HepG2 (cell line): Measurements from ENCODE around the gene DSTN. TPM values are rescaled to one million over a fixed set of nuclear protein-coding genes. Genes with fewer than 3 reads are reported as not detected.

Experiments
- ATAC-seq: fragments of 200-7000 bp; cut with Tn5 transposase; 3 replicates; pipeline ENCODE4 v1.9.1; 2020; ENCODE audit warnings: mild to moderate bottlenecking, moderate library complexity
- BruUV-seq: library from RNA; stranded (reverse); fragments of 400-500 nt; replicated peaks from 2 replicates; lab custom pipeline; 2021; lab: Mats Ljungman, UMichigan
- CTCF ChIA-PET: fragments of 300-600 bp; formaldehyde crosslinking; extraction: SDS; loops from one replicate; lab custom pipeline; 2021; ENCODE audit warnings: low total read pairs, inconsistent platforms, low intra/inter-chr PET ratio; lab: Yijun Ruan, JAX
- POLR2A ChIA-PET: fragments of 350-600 bp; sonication (Branson Sonifier 250); formaldehyde crosslinking; loops from one replicate; lab custom pipeline; 2020; ENCODE audit warnings: antibody characterized with exemption, inconsistent platforms; lab: Yijun Ruan, JAX
- DNase-seq: peaks from one replicate; pipeline ENCODE4 v3.0.0-alpha.2; 2015; ENCODE audit warnings: low spot score
- FAIRE-seq: peaks from 3 replicates; lab custom pipeline; 2011; peaks lifted over from hg19 to GRCh38; lab: Jason Lieb, UNC
- H2AFZ ChIP-seq: one replicate; pipeline ENCODE4 v1.6.1; 2011; ENCODE audit warnings: low read length, inconsistent platforms
- H3K27ac ChIP-seq: fragments of 300-600 bp; 3 replicates; pipeline ENCODE4 v1.8.0; 2011; ENCODE audit warnings: mixed run types, mild to moderate bottlenecking, mixed read lengths, low read length, inconsistent platforms; ENCODE audit not compliant: insufficient read depth; ENCODE audit errors: extremely low read length
- H3K27me3 ChIP-seq, 2 experiments: fragments of 200-600 bp in 1 of 2; 2 replicates in 1 of 2; 3 replicates in 1 of 2; pipeline versions ENCODE4 v1.6.0 to v1.8.0; 2011; ENCODE audit warnings: low read length in 2 of 2, mild to moderate bottlenecking in 2 of 2, moderate library complexity in 2 of 2, inconsistent platforms in 1 of 2; ENCODE audit not compliant: insufficient read depth in 2 of 2, control insufficient read depth in 1 of 2
- H3K36me3 ChIP-seq, 2 experiments: fragments of 200-600 bp in 1 of 2; replicated peaks in 1 of 2; 2 replicates in 1 of 2; 3 replicates in 1 of 2; pipeline versions ENCODE4 v1.5.1 to v1.8.0; 2011; ENCODE audit warnings: low read length in 2 of 2, inconsistent platforms in 1 of 2; ENCODE audit not compliant: insufficient read depth in 2 of 2, control insufficient read depth in 1 of 2
- H3K4me1 ChIP-seq: 2 replicates; pipeline ENCODE4 v1.5.1; 2012; ENCODE audit warnings: low read length, inconsistent platforms; ENCODE audit not compliant: insufficient read depth
- H3K4me2 ChIP-seq: 2 replicates; pipeline ENCODE4 v1.6.0; 2011; ENCODE audit warnings: low read depth, low read length, inconsistent platforms
- H3K4me3 ChIP-seq, 3 experiments: fragments of 200-600 bp in 1 of 3; sonication (generic), shearing (Covaris generic) in 1 of 3; replicated peaks in 1 of 3; 2 replicates each; pipeline ENCODE4 v1.5.1; 2011 to 2016; ENCODE audit warnings: low read length in 3 of 3, inconsistent platforms in 2 of 3, low read depth in 2 of 3, mild to moderate bottlenecking in 2 of 3, control low read depth in 1 of 3, mixed read lengths in 1 of 3; ENCODE audit not compliant: insufficient read depth in 1 of 3
- H3K79me2 ChIP-seq: one replicate; pipeline ENCODE4 v1.6.1; 2011; ENCODE audit warnings: low read length, inconsistent platforms; ENCODE audit not compliant: insufficient read depth
- H3K9ac ChIP-seq: 2 replicates; pipeline ENCODE4 v1.6.0; 2011; ENCODE audit warnings: mild to moderate bottlenecking, low read depth, low read length, inconsistent platforms; ENCODE audit not compliant: insufficient read depth
- H3K9me3 ChIP-seq: 2 replicates; pipeline ENCODE4 v1.5.1; 2012; ENCODE audit warnings: mild to moderate bottlenecking, low read length
- H4K20me1 ChIP-seq: 2 replicates; pipeline ENCODE4 v1.6.0; 2011; ENCODE audit warnings: inconsistent platforms, mild to moderate bottlenecking, low read length, moderate library complexity; ENCODE audit not compliant: insufficient read depth
- NCOA5 ChIP-seq: sonication (generic); formaldehyde crosslinking; IDR thresholded peaks from 2 replicates; pipeline ENCODE4 v1.4.0; 2020; ENCODE audit warnings: missing genetic modification reagents
- POLR2G ChIP-seq: fragments of 200-400 bp; formaldehyde crosslinking; IDR thresholded peaks from 2 replicates; pipeline ENCODE4 v1.6.1; 2018; ENCODE audit warnings: mild to moderate bottlenecking, low read depth, low read length, moderate library complexity
- RBM22 ChIP-seq: fragments of 200-400 bp; formaldehyde crosslinking; optimal IDR thresholded peaks from 2 replicates; pipeline ENCODE3; 2017; ENCODE audit warnings: mild to moderate bottlenecking, low read length, moderate library complexity
- SIX1 ChIP-seq: sonication (generic); formaldehyde crosslinking; IDR thresholded peaks from 2 replicates; pipeline ENCODE4 v1.4.0; 2020; ENCODE audit warnings: missing genetic modification reagents, borderline replicate concordance
- SP4 ChIP-seq: sonication (generic); formaldehyde crosslinking; IDR thresholded peaks from 2 replicates; pipeline ENCODE4 v1.8.1; 2023; ENCODE audit warnings: mild to moderate bottlenecking, missing genetic modification reagents
- ZNF317 ChIP-seq: sonication (generic); formaldehyde crosslinking; IDR thresholded peaks from 2 replicates; pipeline ENCODE4 v1.5.0; 2020; ENCODE audit warnings: mild to moderate bottlenecking, missing genetic modification reagents
- ZNF350 ChIP-seq: sonication (generic); formaldehyde crosslinking; IDR thresholded peaks from 2 replicates; pipeline ENCODE4 v1.4.0; 2020; ENCODE audit warnings: mild to moderate bottlenecking, low read depth, missing genetic modification reagents, borderline replicate concordance
- ZNF530 ChIP-seq: sonication (generic); formaldehyde crosslinking; IDR thresholded peaks from 2 replicates; pipeline ENCODE4 v1.5.0; 2020; ENCODE audit warnings: low read depth, mild to moderate bottlenecking, missing genetic modification reagents
- ZNF572 ChIP-seq: sonication (generic); formaldehyde crosslinking; IDR thresholded peaks from 2 replicates; pipeline ENCODE4 v1.5.1; 2020; ENCODE audit warnings: mild to moderate bottlenecking, missing genetic modification reagents
- ZNF773 ChIP-seq: sonication (generic); formaldehyde crosslinking; IDR thresholded peaks from 2 replicates; pipeline ENCODE4 v1.4.0; 2020; ENCODE audit warnings: missing genetic modification reagents, borderline replicate concordance
- WGBS: methylation state at CpG from one replicate; pipeline ENCODE4 v1.1.6; 2017; ENCODE audit warnings: low lambda C conversion rate; 5-methylcytosine and 5-hydroxymethylcytosine counted together
- in situ Hi-C: cut with HindIII; loops from 2 replicates; pipeline ENCODE4 v1.10.0; 2017; ENCODE audit warnings: low pct_unique_long_range_greater_than_20kb; ENCODE audit not compliant: extremely low pct_ligation_motif_present
- intact Hi-C: fragments of 100-400 bp; cut with micrococcal nuclease; formaldehyde crosslinking; loops from one replicate; pipeline ENCODE4 v1.10.0; 2022; ENCODE audit not compliant: unreplicated experiment
- polyA plus RNA-seq, 8 experiments: library from polyadenylated mRNA; depleted of rRNA in 3 of 8; stranded (reverse) in 7 of 8; unstranded in 1 of 8; fragments of >200 nt; fragmentation: Illumina TruSeq in 4 of 8; extraction: Trizol in 4 of 8; gene quantifications; 2 replicates each; pipeline versions ENCODE4 v1.2.1 to v1.2.3, GENCODE V29; 2011 to 2016; ENCODE audit warnings: low read depth in 4 of 8, missing spikeins in 1 of 8, mixed read lengths in 1 of 8; ENCODE audit not compliant: insufficient read depth in 1 of 8
- total RNA-seq, 5 experiments: library from RNA; depleted of rRNA; stranded (reverse); fragments of >200 nt; fragmentation: Illumina TruSeq; extraction: Trizol; gene quantifications; 2 replicates each; pipeline ENCODE4 v1.2.3, GENCODE V29; 2016; ENCODE audit warnings: low read depth in 1 of 5
- TF ChIP-seq, protein P1 (sequence below): sonication (generic); formaldehyde crosslinking; IDR thresholded peaks from 2 replicates; pipeline ENCODE4 v1.4.0; 2020; ENCODE audit warnings: mild to moderate bottlenecking, missing genetic modification reagents
- TF ChIP-seq, protein P2 (sequence below): sonication (generic); formaldehyde crosslinking; IDR thresholded peaks from 2 replicates; pipeline ENCODE4 v1.8.0; 2022; ENCODE audit warnings: missing genetic modification reagents, low read depth, mild to moderate bottlenecking, borderline replicate concordance
- TF ChIP-seq, protein P3 (sequence below): sonication (generic); formaldehyde crosslinking; conservative IDR thresholded peaks from 2 replicates; pipeline ENCODE4 v1.8.0; 2022; ENCODE audit warnings: low read depth, missing genetic modification reagents
- TF ChIP-seq, protein P4 (sequence below): sonication (generic); formaldehyde crosslinking; IDR thresholded peaks from 2 replicates; pipeline ENCODE4 v1.5.0; 2020; ENCODE audit warnings: mild to moderate bottlenecking, missing genetic modification reagents, borderline replicate concordance
- TF ChIP-seq, protein P5 (sequence below): sonication (generic); formaldehyde crosslinking; IDR thresholded peaks from 2 replicates; pipeline ENCODE4 v1.5.1; 2020; ENCODE audit warnings: missing genetic modification reagents, mild to moderate bottlenecking, borderline replicate concordance
- TF ChIP-seq, protein P6 (sequence below): sonication (generic); formaldehyde crosslinking; IDR thresholded peaks from 2 replicates; pipeline ENCODE4 v1.4.0; 2020; ENCODE audit warnings: missing genetic modification reagents, mild to moderate bottlenecking, borderline replicate concordance

Gene DSTN
- total and polyA plus RNA-seq, 2 of the 13 experiments (the other 11 are each of a cell fraction or from before 2014, with no cell fraction given), result 27.6 to 106 TPM

DNA sequence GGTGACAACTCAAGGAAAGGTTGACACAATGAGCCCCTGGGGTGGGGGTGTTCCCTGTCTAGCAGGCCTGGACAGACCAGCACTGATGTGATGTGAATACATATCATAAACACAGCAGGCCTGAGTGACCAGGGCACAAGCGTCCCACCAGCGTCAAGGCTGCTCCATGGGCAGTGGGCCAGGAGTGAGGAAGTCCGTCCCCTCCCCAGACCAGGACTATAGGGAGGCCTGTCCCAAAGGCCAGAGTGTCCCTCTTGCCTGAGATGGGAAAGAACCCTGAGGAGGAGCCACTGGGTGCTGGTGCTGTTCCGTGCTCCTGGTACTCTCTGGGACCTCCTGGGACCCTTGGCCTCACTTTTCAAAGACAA, 67.5 kb downstream of the DSTN start:
- FAIRE-seq (no peak), DNase-seq (no peak), ATAC-seq (no peak; the same call in 2 of the 3 replicates)
- H2AFZ ChIP-seq, result no peak overlapping the region
- peaks cover 3% of the 10 kb centered on the region for H3K4me1 ChIP-seq
- BruUV-seq, result no TSS peak
- no peaks in the 10 kb centered on the region for H3K9me3 ChIP-seq
- H3K9ac ChIP-seq, result no peak overlapping the region
- ChIA-PET POLR2A (no interaction called here), CTCF (no interaction called here)
- WGBS, result 75% methylated on average over 4 of the region's 4 CpGs
- no peak overlapping the region for H3K27ac ChIP-seq
- peaks cover 90 to 98% of the 10 kb centered on the region in 2 experiments for H3K36me3 ChIP-seq
- H3K27me3 ChIP-seq, result no peaks in the 10 kb centered on the region
- peaks cover 45% of the 10 kb centered on the region; the same call in 1 of the 2 replicates for H4K20me1 ChIP-seq
- peaks cover 15% of the 10 kb centered on the region for H3K79me2 ChIP-seq
- in situ Hi-C loops, result no loop called here
- intact Hi-C loops, result no loop called here
- H3K4me2 ChIP-seq, result no peak overlapping the region
- no peak overlapping the region for H3K4me3 ChIP-seq
- TF ChIP-seq, protein P1, sequence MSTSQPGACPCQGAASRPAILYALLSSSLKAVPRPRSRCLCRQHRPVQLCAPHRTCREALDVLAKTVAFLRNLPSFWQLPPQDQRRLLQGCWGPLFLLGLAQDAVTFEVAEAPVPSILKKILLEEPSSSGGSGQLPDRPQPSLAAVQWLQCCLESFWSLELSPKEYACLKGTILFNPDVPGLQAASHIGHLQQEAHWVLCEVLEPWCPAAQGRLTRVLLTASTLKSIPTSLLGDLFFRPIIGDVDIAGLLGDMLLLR, result 0 out of 2 replicates have a peak, but pooled peaks have one; percentile 15
- TF ChIP-seq, protein P2, sequence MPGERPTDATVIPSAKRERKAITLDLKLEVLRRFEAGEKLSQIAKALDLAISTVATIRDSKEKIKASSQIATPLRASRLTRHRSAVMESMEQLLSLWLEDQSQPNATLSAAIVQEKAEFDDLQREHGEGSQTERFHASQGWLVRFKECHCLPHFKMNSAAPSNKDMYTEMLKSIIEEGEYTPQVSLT (CRISPR knock-in tag), result no peak
- no peak for TF ChIP-seq ZNF350 (CRISPR knock-in tag)
- no peak for TF ChIP-seq SIX1 (CRISPR knock-in tag)
- TF ChIP-seq, protein P3, sequence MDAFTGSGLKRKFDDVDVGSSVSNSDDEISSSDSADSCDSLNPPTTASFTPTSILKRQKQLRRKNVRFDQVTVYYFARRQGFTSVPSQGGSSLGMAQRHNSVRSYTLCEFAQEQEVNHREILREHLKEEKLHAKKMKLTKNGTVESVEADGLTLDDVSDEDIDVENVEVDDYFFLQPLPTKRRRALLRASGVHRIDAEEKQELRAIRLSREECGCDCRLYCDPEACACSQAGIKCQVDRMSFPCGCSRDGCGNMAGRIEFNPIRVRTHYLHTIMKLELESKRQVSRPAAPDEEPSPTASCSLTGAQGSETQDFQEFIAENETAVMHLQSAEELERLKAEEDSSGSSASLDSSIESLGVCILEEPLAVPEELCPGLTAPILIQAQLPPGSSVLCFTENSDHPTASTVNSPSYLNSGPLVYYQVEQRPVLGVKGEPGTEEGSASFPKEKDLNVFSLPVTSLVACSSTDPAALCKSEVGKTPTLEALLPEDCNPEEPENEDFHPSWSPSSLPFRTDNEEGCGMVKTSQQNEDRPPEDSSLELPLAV (CRISPR knock-in tag), result no peak
- TF ChIP-seq, protein P4, sequence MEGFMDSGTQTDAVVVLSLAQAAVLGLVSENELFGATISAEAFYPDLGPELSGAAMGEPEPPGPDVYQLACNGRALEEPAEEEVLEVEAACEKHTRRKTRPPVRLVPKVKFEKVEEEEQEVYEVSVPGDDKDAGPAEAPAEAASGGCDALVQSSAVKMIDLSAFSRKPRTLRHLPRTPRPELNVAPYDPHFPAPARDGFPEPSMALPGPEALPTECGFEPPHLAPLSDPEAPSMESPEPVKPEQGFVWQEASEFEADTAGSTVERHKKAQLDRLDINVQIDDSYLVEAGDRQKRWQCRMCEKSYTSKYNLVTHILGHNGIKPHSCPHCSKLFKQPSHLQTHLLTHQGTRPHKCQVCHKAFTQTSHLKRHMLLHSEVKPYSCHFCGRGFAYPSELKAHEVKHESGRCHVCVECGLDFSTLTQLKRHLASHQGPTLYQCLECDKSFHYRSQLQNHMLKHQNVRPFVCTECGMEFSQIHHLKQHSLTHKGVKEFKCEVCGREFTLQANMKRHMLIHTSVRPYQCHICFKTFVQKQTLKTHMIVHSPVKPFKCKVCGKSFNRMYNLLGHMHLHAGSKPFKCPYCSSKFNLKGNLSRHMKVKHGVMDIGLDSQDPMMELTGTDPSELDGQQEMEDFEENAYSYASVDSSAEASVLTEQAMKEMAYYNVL (CRISPR knock-in tag), result no peak
- TF ChIP-seq, protein P5, sequence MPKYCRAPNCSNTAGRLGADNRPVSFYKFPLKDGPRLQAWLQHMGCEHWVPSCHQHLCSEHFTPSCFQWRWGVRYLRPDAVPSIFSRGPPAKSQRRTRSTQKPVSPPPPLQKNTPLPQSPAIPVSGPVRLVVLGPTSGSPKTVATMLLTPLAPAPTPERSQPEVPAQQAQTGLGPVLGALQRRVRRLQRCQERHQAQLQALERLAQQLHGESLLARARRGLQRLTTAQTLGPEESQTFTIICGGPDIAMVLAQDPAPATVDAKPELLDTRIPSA, result no peak
- no peak for TF ChIP-seq ZNF317 (CRISPR knock-in tag)
- TF ChIP-seq, protein P6, sequence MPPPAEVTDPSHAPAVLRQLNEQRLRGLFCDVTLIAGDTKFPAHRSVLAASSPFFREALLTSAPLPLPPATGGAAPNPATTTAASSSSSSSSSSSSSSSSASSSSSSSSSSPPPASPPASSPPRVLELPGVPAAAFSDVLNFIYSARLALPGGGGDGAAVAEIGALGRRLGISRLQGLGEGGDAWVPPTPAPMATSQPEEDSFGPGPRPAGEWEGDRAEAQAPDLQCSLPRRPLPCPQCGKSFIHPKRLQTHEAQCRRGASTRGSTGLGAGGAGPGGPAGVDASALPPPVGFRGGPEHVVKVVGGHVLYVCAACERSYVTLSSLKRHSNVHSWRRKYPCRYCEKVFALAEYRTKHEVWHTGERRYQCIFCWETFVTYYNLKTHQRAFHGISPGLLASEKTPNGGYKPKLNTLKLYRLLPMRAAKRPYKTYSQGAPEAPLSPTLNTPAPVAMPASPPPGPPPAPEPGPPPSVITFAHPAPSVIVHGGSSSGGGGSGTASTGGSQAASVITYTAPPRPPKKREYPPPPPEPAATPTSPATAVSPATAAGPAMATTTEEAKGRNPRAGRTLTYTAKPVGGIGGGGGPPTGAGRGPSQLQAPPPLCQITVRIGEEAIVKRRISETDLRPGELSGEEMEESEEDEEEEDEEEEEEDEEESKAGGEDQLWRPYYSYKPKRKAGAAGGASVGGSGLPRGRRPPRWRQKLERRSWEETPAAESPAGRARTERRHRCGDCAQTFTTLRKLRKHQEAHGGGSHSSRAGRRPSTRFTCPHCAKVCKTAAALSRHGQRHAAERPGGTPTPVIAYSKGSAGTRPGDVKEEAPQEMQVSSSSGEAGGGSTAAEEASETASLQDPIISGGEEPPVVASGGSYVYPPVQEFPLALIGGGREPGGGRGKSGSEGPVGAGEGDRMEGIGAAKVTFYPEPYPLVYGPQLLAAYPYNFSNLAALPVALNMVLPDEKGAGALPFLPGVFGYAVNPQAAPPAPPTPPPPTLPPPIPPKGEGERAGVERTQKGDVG (CRISPR knock-in tag), result no peak
- no peak for TF ChIP-seq ZNF773 (CRISPR knock-in tag)
- TF ChIP-seq NCOA5 (CRISPR knock-in tag), result no peak
- no peak; the same call in 1 of the 2 replicates for TF ChIP-seq POLR2G
- TF ChIP-seq SP4 (CRISPR knock-in tag), result peak; percentile 4; the same call in 1 of the 2 replicates
- TF ChIP-seq ZNF572, result no peak
- TF ChIP-seq ZNF530 (CRISPR knock-in tag), result no peak
- TF ChIP-seq RBM22, result peak; percentile 20
